Measurements from ENCODE around the gene JAKMIP3.
"Not testable (repeated sequence)": the region's sequence is repeated elsewhere in the genome, so short reads cannot be mapped to it uniquely, and the experiment has no call there.

The JAKMIP3 gene

DNA sequence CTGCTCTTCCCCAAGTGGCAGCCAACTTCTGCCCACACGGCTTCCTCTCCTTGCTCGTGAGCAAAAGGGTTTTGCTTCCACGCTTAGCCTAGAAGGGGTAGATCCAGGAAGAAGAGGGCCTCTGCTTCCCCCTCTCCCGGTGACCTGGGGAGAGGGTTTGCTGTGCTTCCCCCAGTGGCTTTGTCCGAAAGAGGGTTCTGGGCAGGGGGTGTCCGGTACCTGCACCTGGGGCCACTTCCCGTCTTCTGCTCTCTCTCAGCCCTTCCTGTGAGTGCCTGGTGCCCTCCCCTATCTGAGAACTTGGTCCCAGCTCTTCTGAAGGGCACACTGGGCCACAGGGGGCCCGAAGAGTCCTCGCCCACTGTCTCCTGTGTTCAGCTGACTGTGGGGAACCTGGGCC lies 11.3 kb downstream of the JAKMIP3 start:
- no peaks in the 10 kb centered on the region for H4K20me1 ChIP-seq (ENCODE audit: insufficient read depth, low read length)
- no peaks in the 10 kb centered on the region for H3K27me3 ChIP-seq (ENCODE audit: insufficient read depth, low read length, poor library complexity)
- H3K9me3 ChIP-seq (ENCODE audit: insufficient read depth, low read length, severe bottlenecking): no peaks in the 10 kb centered on the region
- H3K36me3 ChIP-seq (ENCODE audit: insufficient read depth, low read length): no peaks in the 10 kb centered on the region
- DNase-seq (no peak), ATAC-seq (ENCODE audit: insufficient read depth, low read depth) (no peak)
- no peaks in the 10 kb centered on the region for H3K79me2 ChIP-seq (ENCODE audit: insufficient read depth, low read length)
- H3K4me1 ChIP-seq (ENCODE audit: insufficient read depth, low read length): no peaks in the 10 kb centered on the region
- no peak overlapping the region for H3K9ac ChIP-seq (ENCODE audit: low read depth, low read length)
- H3K27ac ChIP-seq (ENCODE audit: low read length): no peak overlapping the region
- no peak overlapping the region for H3K4me3 ChIP-seq (ENCODE audit: low read depth in 1 of 2, low read length in 2 of 2)
- TF ChIP-seq EZH2 (IDR thresholded peaks at IDR 0.05; ENCODE audit: borderline replicate concordance, low read depth, low read length, severe bottlenecking): no peak
- TF ChIP-seq, protein P1, sequence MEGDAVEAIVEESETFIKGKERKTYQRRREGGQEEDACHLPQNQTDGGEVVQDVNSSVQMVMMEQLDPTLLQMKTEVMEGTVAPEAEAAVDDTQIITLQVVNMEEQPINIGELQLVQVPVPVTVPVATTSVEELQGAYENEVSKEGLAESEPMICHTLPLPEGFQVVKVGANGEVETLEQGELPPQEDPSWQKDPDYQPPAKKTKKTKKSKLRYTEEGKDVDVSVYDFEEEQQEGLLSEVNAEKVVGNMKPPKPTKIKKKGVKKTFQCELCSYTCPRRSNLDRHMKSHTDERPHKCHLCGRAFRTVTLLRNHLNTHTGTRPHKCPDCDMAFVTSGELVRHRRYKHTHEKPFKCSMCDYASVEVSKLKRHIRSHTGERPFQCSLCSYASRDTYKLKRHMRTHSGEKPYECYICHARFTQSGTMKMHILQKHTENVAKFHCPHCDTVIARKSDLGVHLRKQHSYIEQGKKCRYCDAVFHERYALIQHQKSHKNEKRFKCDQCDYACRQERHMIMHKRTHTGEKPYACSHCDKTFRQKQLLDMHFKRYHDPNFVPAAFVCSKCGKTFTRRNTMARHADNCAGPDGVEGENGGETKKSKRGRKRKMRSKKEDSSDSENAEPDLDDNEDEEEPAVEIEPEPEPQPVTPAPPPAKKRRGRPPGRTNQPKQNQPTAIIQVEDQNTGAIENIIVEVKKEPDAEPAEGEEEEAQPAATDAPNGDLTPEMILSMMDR (IDR thresholded peaks at IDR 0.05; ENCODE audit: borderline replicate concordance, extremely low read depth, low read length, poor library complexity, severe bottlenecking): no peak
- H3K4me2 ChIP-seq (ENCODE audit: insufficient read depth, low read length): no peak overlapping the region
- no peak overlapping the region for H2AFZ ChIP-seq (ENCODE audit: low read depth, low read length)

DNA sequence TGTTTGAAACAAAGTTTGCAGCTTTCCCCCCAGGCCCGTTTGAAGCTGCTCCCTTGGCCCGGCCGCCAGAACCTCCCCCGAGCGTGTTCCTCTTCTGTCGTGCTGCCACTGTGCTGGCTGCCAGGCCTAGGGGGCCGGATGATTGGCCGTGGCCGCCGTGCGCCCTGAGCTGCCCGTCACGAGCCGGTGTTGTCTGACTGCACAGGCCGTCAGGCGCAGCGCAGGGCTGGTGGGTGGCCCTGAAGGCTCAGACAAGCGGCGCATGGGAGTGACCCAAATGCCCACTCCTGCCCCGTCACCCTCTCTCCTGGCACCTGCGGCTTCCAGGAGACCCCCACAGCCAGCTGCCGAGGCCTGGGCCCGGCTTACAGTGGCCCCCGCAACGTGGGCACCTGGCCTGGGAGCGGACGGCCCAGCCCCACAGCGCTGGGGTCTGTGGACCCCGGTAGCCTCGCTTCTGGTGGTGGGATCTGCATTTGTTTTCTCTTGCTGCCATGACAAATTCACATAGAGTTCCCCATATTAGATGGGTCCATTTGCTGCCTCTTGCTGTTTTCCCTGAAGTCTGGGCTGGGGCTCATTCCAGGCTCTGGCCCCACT lies 13.1 kb downstream of the JAKMIP3 start:
- Histone ChIP-seq H2AFZ (ENCODE audit: low read depth, low read length) (no peak overlapping the region), H3K36me3 (ENCODE audit: insufficient read depth, low read length) (no peaks in the 10 kb centered on the region), H3K9me3 (ENCODE audit: insufficient read depth, low read length, severe bottlenecking) (no peaks in the 10 kb centered on the region), H3K4me3 (ENCODE audit: low read depth in 1 of 2, low read length in 2 of 2) (no peak overlapping the region), H3K4me1 (ENCODE audit: insufficient read depth, low read length) (no peaks in the 10 kb centered on the region), H3K9ac (ENCODE audit: low read depth, low read length) (no peak overlapping the region), H3K27me3 (ENCODE audit: insufficient read depth, low read length, poor library complexity) (no peaks in the 10 kb centered on the region), H3K79me2 (ENCODE audit: insufficient read depth, low read length) (no peaks in the 10 kb centered on the region), H4K20me1 (ENCODE audit: insufficient read depth, low read length) (no peaks in the 10 kb centered on the region), H3K27ac (ENCODE audit: low read length) (no peak overlapping the region), H3K4me2 (ENCODE audit: insufficient read depth, low read length) (no peak overlapping the region)
- DNase-seq: no peak
- ATAC-seq (ENCODE audit: insufficient read depth, low read depth): no peak
- TF ChIP-seq, protein P1 (IDR thresholded peaks at IDR 0.05; ENCODE audit: borderline replicate concordance, extremely low read depth, low read length, poor library complexity, severe bottlenecking): no peak
- TF ChIP-seq EZH2 (IDR thresholded peaks at IDR 0.05; ENCODE audit: borderline replicate concordance, low read depth, low read length, severe bottlenecking): no peak

DNA sequence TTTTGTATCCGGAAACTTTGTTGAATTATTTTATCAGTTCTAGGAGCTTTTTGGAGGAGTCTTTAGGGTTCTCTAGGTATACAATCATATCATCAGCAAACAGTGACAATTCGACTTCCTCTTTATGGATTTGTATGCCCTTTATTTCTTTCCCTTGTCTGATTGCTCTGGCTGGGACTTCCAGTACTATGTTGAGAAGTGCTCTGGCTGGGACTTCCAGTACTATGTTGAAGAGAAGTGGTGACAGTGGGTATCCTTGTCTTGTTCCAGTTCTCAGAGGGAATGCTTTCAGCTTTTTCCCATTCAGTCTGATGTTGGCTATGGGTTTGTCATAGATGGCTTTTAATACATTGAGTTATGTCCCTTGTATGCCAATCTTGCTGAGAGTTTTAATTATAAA lies 18.6 kb downstream of the JAKMIP3 start:
- H3K36me3 ChIP-seq (ENCODE audit: insufficient read depth, low read length); H3K4me3 ChIP-seq (ENCODE audit: low read depth in 1 of 2, low read length in 2 of 2); H4K20me1 ChIP-seq (ENCODE audit: insufficient read depth, low read length); ATAC-seq (ENCODE audit: insufficient read depth, low read depth); H3K27ac ChIP-seq (ENCODE audit: low read length); H2AFZ ChIP-seq (ENCODE audit: low read depth, low read length); H3K9ac ChIP-seq (ENCODE audit: low read depth, low read length); H3K9me3 ChIP-seq (ENCODE audit: insufficient read depth, low read length, severe bottlenecking); H3K4me1 ChIP-seq (ENCODE audit: insufficient read depth, low read length); DNase-seq; H3K4me2 ChIP-seq (ENCODE audit: insufficient read depth, low read length); H3K27me3 ChIP-seq (ENCODE audit: insufficient read depth, low read length, poor library complexity); H3K79me2 ChIP-seq (ENCODE audit: insufficient read depth, low read length): not testable (repeated sequence)

DNA sequence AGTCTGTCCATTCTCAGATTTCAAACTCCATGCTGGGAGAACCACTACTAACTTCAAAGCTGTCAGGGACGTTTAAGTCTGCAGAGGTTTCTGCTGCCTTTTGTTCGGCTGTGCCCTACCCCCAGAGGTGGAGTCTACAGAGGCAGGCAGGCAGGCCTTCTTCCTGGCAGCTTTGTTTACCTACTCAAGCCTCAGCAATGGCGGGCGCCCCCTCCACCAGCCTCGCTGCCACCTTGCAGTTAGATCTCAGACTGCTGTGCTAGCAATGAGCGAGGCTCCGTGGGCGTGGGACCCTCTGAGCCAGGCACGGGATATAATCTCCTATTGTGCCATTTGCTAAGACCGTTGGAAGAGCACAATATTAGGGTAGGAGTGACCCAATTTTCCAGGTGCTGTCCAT lies 27.5 kb downstream of the JAKMIP3 start:
- not testable (repeated sequence) for H3K79me2 ChIP-seq (ENCODE audit: insufficient read depth, low read length); H3K36me3 ChIP-seq (ENCODE audit: insufficient read depth, low read length); H3K4me1 ChIP-seq (ENCODE audit: insufficient read depth, low read length); H2AFZ ChIP-seq (ENCODE audit: low read depth, low read length); H3K4me3 ChIP-seq (ENCODE audit: low read depth in 1 of 2, low read length in 2 of 2); ATAC-seq (ENCODE audit: insufficient read depth, low read depth); H3K4me2 ChIP-seq (ENCODE audit: insufficient read depth, low read length); H3K9ac ChIP-seq (ENCODE audit: low read depth, low read length); DNase-seq; H3K27me3 ChIP-seq (ENCODE audit: insufficient read depth, low read length, poor library complexity); H3K9me3 ChIP-seq (ENCODE audit: insufficient read depth, low read length, severe bottlenecking); H4K20me1 ChIP-seq (ENCODE audit: insufficient read depth, low read length); H3K27ac ChIP-seq (ENCODE audit: low read length)
